Measurements from ENCODE around the gene CBLB.

The CBLB gene

GRCh38 chr3:105860641-105861040 lies 8.2 kb downstream of the CBLB start:
- Histone ChIP-seq H3K4me1 (ENCODE audit: insufficient read depth, low read length, poor library complexity, severe bottlenecking) (peaks cover 32% of the 10 kb centered on the region), H3K9ac (ENCODE audit: low read depth, low read length, poor library complexity, severe bottlenecking) (no peak overlapping the region), H3K4me3 (ENCODE audit: low read length, poor library complexity, severe bottlenecking) (no peak overlapping the region), H3K9me3 (ENCODE audit: insufficient read depth, low read depth, low read length) (no peaks in the 10 kb centered on the region), H3K27me3 (ENCODE audit: insufficient read depth, low read length, poor library complexity, severe bottlenecking) (no peaks in the 10 kb centered on the region), H4K20me1 (ENCODE audit: insufficient read depth, low read length, poor library complexity, severe bottlenecking) (peaks cover 5% of the 10 kb centered on the region), H3K4me2 (ENCODE audit: low read depth, low read length, poor library complexity, severe bottlenecking) (peak overlapping the region; percentile 13), H2AFZ (ENCODE audit: low read length) (no peak overlapping the region), H3K36me3 (ENCODE audit: insufficient read depth, low read length) (no peaks in the 10 kb centered on the region; the same call in 1 of the 2 replicates), H3K9me2 (replicated peaks; ENCODE audit: low read depth, low read length) (no peaks in the 10 kb centered on the region), H3F3A (ENCODE audit: low read depth) (no peaks in the 10 kb centered on the region), H3K79me2 (ENCODE audit: insufficient read depth, low read length) (peaks cover 33% of the 10 kb centered on the region)
- TF ChIP-seq CTCF (conservative IDR thresholded peaks at IDR 0.05; ENCODE audit: low read length) (no peak), EZH2phosphoT487 (IDR thresholded peaks at IDR 0.05; ENCODE audit: borderline replicate concordance) (no peak)

GRCh38 chr3:105858017-105858416 lies 10.8 kb downstream of the CBLB start:
- Histone ChIP-seq H3K27me3 (ENCODE audit: insufficient read depth, low read length, poor library complexity, severe bottlenecking) (no peaks in the 10 kb centered on the region), H2AFZ (ENCODE audit: low read length) (no peak overlapping the region), H3K9ac (ENCODE audit: low read depth, low read length, poor library complexity, severe bottlenecking) (no peak overlapping the region), H3K9me3 (ENCODE audit: insufficient read depth, low read depth, low read length) (no peaks in the 10 kb centered on the region), H3F3A (ENCODE audit: low read depth) (no peaks in the 10 kb centered on the region), H3K4me2 (ENCODE audit: low read depth, low read length, poor library complexity, severe bottlenecking) (peak overlapping the region; percentile 1), H3K9me2 (replicated peaks; ENCODE audit: low read depth, low read length) (no peaks in the 10 kb centered on the region), H4K20me1 (ENCODE audit: insufficient read depth, low read length, poor library complexity, severe bottlenecking) (peaks cover 2% of the 10 kb centered on the region), H3K79me2 (ENCODE audit: insufficient read depth, low read length) (peaks cover 19% of the 10 kb centered on the region; the same call in 1 of the 2 replicates), H3K4me1 (ENCODE audit: insufficient read depth, low read length, poor library complexity, severe bottlenecking) (peaks cover 23% of the 10 kb centered on the region), H3K4me3 (ENCODE audit: low read length, poor library complexity, severe bottlenecking) (no peak overlapping the region), H3K36me3 (ENCODE audit: insufficient read depth, low read length) (peaks cover 4% of the 10 kb centered on the region; the same call in 1 of the 2 replicates)
- no peak for TF ChIP-seq EZH2phosphoT487 (IDR thresholded peaks at IDR 0.05; ENCODE audit: borderline replicate concordance)
- no peak for TF ChIP-seq CTCF (conservative IDR thresholded peaks at IDR 0.05; ENCODE audit: low read length)

GRCh38 chr3:105857601-105858000 lies 11.2 kb downstream of the CBLB start:
- no peak for TF ChIP-seq EZH2phosphoT487 (IDR thresholded peaks at IDR 0.05; ENCODE audit: borderline replicate concordance)
- TF ChIP-seq CTCF (conservative IDR thresholded peaks at IDR 0.05; ENCODE audit: low read length) = no peak
- peaks cover 2% of the 10 kb centered on the region for H4K20me1 ChIP-seq (ENCODE audit: insufficient read depth, low read length, poor library complexity, severe bottlenecking)
- H3K4me3 ChIP-seq (ENCODE audit: low read length, poor library complexity, severe bottlenecking) = no peak overlapping the region
- H3F3A ChIP-seq (ENCODE audit: low read depth) = no peaks in the 10 kb centered on the region
- no peak overlapping the region for H3K9ac ChIP-seq (ENCODE audit: low read depth, low read length, poor library complexity, severe bottlenecking)
- H3K9me2 ChIP-seq (replicated peaks; ENCODE audit: low read depth, low read length) = no peaks in the 10 kb centered on the region
- peaks cover 20% of the 10 kb centered on the region for H3K4me1 ChIP-seq (ENCODE audit: insufficient read depth, low read length, poor library complexity, severe bottlenecking)
- H2AFZ ChIP-seq (ENCODE audit: low read length) = no peak overlapping the region
- H3K79me2 ChIP-seq (ENCODE audit: insufficient read depth, low read length) = peaks cover 19% of the 10 kb centered on the region; the same call in 1 of the 2 replicates
- H3K9me3 ChIP-seq (ENCODE audit: insufficient read depth, low read depth, low read length) = no peaks in the 10 kb centered on the region
- peak overlapping the region; percentile 1 for H3K4me2 ChIP-seq (ENCODE audit: low read depth, low read length, poor library complexity, severe bottlenecking)
- H3K27me3 ChIP-seq (ENCODE audit: insufficient read depth, low read length, poor library complexity, severe bottlenecking) = no peaks in the 10 kb centered on the region
- H3K36me3 ChIP-seq (ENCODE audit: insufficient read depth, low read length) = peaks cover 6% of the 10 kb centered on the region; the same call in 1 of the 2 replicates
